Progenitor cell of endocrine pancreas (in vitro differentiated cells): Measurements from ENCODE around the gene PRDM16. TPM values are rescaled to one million over a fixed set of nuclear protein-coding genes. Genes with fewer than 3 reads are reported as not detected.

ENCODE experiments used
- DNase-seq: peaks from one replicate; pipeline ENCODE4 v3.0.0; 2021; ENCODE audit warnings: low spot score; ENCODE audit not compliant: unreplicated experiment
- H3K27ac Mint-ChIP-seq: 2 replicates; pipeline ENCODE4 v1.8.0; 2021; ENCODE audit warnings: mild to moderate bottlenecking, moderate library complexity, mixed read lengths
- H3K27me3 Mint-ChIP-seq: 2 replicates; pipeline ENCODE4 v1.8.0; 2021; ENCODE audit warnings: mixed read lengths
- H3K36me3 Mint-ChIP-seq: 2 replicates; pipeline ENCODE4 v1.8.0; 2022; ENCODE audit warnings: mixed read lengths; ENCODE audit not compliant: insufficient read depth
- H3K4me1 Mint-ChIP-seq: 2 replicates; pipeline ENCODE4 v1.8.0; 2021; ENCODE audit warnings: low read depth, mixed read lengths
- H3K4me3 Mint-ChIP-seq: 2 replicates; pipeline ENCODE4 v1.8.0; 2021; ENCODE audit warnings: low read depth, mild to moderate bottlenecking, moderate library complexity, mixed read lengths
- H3K9me3 Mint-ChIP-seq: 2 replicates; pipeline ENCODE4 v1.8.0; 2021; ENCODE audit warnings: low read depth, mixed read lengths
- total RNA-seq: library from RNA; stranded (reverse); gene quantifications from 2 replicates; pipeline ENCODE4 v1.2.1, GENCODE V29; 2021
- TF ChIP-seq, protein P1 (sequence below): fragments of 200-600 bp; sonication (generic); IDR thresholded peaks from one replicate; pipeline ENCODE4 v1.5.0; 2021; ENCODE audit warnings: antibody characterized with exemption, mild to moderate bottlenecking; ENCODE audit not compliant: unreplicated experiment

The PRDM16 gene
- total RNA-seq, 1 donor from 2014 or later, result 69.1 TPM

DNA sequence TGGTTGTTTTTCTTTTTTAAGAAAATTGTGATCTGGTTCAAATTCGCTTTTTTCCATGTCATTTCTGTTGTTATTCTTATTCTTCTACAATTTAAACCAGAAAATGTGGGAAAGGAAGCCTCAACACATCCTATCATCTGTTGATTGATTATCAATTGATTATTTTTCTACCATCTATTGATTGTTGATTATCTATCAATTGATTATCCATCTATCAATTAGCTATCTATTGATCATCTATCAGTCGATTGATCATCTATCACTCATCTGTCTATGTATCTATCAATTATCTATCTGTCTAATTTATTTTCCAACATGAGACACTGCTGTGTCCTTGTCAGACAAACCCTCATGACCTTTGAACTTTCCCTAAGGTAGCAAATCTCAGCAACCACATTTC lies 249.3 kb downstream of the PRDM16 start:
- TF ChIP-seq, protein P1, sequence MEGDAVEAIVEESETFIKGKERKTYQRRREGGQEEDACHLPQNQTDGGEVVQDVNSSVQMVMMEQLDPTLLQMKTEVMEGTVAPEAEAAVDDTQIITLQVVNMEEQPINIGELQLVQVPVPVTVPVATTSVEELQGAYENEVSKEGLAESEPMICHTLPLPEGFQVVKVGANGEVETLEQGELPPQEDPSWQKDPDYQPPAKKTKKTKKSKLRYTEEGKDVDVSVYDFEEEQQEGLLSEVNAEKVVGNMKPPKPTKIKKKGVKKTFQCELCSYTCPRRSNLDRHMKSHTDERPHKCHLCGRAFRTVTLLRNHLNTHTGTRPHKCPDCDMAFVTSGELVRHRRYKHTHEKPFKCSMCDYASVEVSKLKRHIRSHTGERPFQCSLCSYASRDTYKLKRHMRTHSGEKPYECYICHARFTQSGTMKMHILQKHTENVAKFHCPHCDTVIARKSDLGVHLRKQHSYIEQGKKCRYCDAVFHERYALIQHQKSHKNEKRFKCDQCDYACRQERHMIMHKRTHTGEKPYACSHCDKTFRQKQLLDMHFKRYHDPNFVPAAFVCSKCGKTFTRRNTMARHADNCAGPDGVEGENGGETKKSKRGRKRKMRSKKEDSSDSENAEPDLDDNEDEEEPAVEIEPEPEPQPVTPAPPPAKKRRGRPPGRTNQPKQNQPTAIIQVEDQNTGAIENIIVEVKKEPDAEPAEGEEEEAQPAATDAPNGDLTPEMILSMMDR, result no peak
- Mint-ChIP-seq H3K9me3 (no peaks in the 10 kb centered on the region), H3K36me3 (no peaks in the 10 kb centered on the region), H3K27ac (peak overlapping the region; percentile 31), H3K27me3 (no peaks in the 10 kb centered on the region), H3K4me1 (peaks cover 53% of the 10 kb centered on the region), H3K4me3 (no peak overlapping the region)
- no peak for DNase-seq

DNA sequence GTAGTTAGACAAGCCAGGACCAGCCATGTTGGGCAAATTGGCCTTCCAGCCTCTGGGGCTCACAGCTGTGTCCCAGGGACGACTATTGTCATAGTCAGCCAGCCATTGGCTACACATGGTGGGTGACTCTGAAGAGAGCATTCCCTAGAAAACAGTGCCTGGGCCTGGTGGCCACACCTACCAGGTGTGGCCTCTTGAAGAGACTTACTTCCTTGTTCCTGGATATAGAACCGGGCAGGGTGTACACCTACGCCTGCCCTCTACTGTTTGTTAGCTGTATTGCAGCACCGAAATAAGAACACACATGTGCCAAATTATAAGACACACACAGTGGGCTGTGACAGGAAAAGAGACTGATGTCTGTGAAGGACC lies 250.9 kb downstream of the PRDM16 start:
- Mint-ChIP-seq H3K4me3 (no peak overlapping the region), H3K36me3 (no peaks in the 10 kb centered on the region), H3K27me3 (no peaks in the 10 kb centered on the region), H3K4me1 (peaks cover 47% of the 10 kb centered on the region), H3K27ac (no peak overlapping the region), H3K9me3 (no peaks in the 10 kb centered on the region)
- DNase-seq, result peak; percentile 44
- TF ChIP-seq, protein P1, result peak; percentile 88

DNA sequence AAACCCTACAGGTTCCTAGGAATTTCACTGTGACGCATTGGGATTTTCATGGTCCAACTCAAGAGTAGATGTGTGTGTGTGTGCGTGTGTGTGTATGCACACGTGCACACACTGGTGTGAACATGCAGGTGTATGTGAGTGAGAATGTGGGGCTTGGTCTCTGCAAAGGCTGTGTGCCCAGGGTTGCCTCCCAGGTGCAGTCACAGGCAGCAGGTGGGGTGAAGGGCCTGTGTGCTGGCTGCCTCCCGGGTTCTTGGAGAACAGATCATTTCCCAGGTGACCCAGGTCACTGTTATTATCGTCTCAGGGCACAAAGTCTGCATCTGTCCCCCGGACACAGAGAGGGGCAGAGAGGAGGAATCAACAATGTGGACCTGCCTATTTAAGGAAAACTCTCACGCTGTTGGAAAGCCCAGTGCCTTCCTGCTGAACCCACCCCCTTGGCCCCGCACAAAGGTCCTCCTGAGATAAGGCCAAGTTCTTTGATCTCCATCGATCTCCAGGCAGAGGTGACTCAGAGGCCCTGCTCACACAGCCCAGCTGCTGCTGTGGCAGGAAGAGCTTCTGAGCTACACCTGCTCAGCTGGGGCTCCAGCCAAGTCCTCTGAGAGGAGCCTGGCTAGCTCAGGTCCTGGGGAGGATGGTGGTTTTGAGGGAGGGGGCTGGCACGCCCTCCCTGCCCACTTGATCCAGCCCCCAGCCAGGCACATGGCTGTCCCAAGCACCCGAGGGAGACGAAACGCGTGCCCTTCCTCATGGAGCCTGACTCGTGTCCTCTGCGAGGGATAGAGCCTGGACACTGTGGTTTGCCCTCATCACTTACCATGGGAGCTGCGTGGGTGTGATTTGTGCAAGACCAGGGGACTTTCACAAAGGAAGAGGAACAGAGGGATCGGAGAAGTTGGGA lies 251.5 kb downstream of the PRDM16 start:
- H3K4me1 Mint-ChIP-seq, result peaks cover 42% of the 10 kb centered on the region
- no peak overlapping the region for H3K4me3 Mint-ChIP-seq
- H3K27ac Mint-ChIP-seq, result no peak overlapping the region
- TF ChIP-seq, protein P1, result peak; percentile 3
- no peaks in the 10 kb centered on the region for H3K9me3 Mint-ChIP-seq
- no peaks in the 10 kb centered on the region for H3K36me3 Mint-ChIP-seq
- H3K27me3 Mint-ChIP-seq, result no peaks in the 10 kb centered on the region
- DNase-seq, result peak; percentile 68

GRCh38 chr1:3321559-3322449 lies 252.8 kb downstream of the PRDM16 start:
- H3K4me3 Mint-ChIP-seq, result no peak overlapping the region
- DNase-seq, result no peak
- peaks cover 36% of the 10 kb centered on the region for H3K4me1 Mint-ChIP-seq
- H3K27me3 Mint-ChIP-seq, result no peaks in the 10 kb centered on the region
- H3K36me3 Mint-ChIP-seq, result no peaks in the 10 kb centered on the region
- no peak overlapping the region for H3K27ac Mint-ChIP-seq
- no peaks in the 10 kb centered on the region for H3K9me3 Mint-ChIP-seq
- TF ChIP-seq, protein P1, result no peak

DNA sequence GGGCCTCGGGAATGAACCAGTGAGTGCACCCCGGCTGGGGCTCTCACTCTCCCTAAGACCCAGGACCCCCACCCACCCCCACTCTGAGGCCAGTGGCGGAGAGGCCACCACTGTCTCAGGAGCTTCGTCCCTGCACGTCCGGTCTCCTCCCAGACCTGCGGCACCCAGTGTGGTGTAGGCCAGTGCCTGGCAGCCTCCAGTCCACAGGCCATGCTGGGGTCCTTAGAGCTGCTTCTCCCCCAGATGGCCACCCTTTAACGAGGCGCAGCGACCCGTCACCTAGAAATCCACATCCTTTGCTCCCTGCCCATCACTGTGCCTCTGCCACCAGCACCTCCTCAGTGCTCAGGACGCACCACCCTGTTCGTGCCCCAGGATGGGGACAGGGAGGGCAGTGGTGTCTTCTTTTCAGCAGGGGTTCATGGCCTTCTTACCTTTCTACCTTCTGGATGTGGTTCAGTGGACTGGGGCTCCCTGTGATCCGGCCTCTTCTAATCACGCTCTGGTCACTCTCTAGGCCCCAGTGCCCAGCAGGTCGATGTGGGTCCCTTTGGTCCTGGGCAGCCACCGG lies 253.5 kb downstream of the PRDM16 start:
- DNase-seq, result no peak
- peak overlapping the region; percentile 89 for H3K27ac Mint-ChIP-seq

More for the DNA sequence above, 253.5 kb downstream of the PRDM16 start:
- no peaks in the 10 kb centered on the region for H3K36me3 Mint-ChIP-seq
- peak overlapping the region; percentile 31 for H3K4me3 Mint-ChIP-seq
- TF ChIP-seq, protein P1, result no peak
- H3K4me1 Mint-ChIP-seq, result peaks cover 39% of the 10 kb centered on the region
- H3K27me3 Mint-ChIP-seq, result no peaks in the 10 kb centered on the region
- H3K9me3 Mint-ChIP-seq, result no peaks in the 10 kb centered on the region
